ENCODE measurements around the gene LSM7. TPM values are rescaled to one million over a fixed set of nuclear protein-coding genes. Genes with fewer than 3 reads are reported as not detected.

The LSM7 gene
- total and polyA plus RNA-seq, 2 experiments from 2014 or later = 299 to 409 TPM

DNA sequence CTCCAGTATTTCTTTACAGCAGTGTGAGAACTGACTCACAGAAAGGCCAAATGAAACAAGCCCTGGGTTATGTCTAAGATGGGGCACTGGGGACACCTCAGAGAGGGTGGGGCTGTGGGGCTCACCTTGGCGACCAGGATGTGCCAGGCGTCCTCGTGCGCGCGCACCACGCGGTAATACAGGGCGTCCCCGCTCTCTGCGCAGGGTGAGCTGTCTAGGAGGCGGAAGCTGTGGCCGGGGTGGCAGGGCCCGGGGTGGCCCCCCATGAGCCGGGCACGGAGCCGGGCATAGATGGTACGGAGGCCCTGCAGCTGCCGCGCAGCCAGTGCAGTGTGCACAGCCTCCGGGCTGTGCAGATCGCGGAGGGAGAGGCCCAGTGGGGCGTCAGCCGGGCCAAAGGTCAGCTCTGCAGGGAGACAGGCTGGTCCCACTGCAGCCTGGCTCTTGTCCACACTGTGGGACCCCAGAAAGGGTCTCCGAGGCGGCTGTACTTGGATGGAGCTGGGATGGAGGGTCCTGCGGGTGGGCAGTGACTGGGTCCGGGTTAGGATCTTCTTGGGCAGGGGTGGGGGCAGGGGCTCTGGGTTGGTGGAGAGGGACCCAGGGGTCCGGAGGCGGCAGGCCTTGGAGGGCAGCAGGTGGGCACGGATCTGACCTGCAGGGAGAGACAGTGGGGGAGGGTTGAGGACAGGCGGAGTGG is 49.8 kb downstream of the LSM7 start:
- Mint-ChIP-seq H3K27me3 (ENCODE audit: insufficient read depth, low read depth, poor library complexity) (peaks cover 23% of the 10 kb centered on the region), H3K27ac (no peak overlapping the region), H3K4me1 (peaks cover 14% of the 10 kb centered on the region), H3K36me3 (ENCODE audit: low read depth) (peaks cover 12% of the 10 kb centered on the region), H3K9me3 (peaks cover 7% of the 10 kb centered on the region; the same call in 2 of the 3 replicates), H3K4me3 (no peak overlapping the region; the same call in 2 of the 3 replicates)
- H3K4me2 ChIP-seq = no peak overlapping the region
- peaks cover 16% of the 10 kb centered on the region; the same call in 1 of the 2 replicates for H3F3A ChIP-seq (replicated peaks; ENCODE audit: low read depth)
- H3K4me1 ChIP-seq (ENCODE audit: insufficient read depth) = no peaks in the 10 kb centered on the region; the same call in 1 of the 2 replicates
- TF ChIP-seq JUNB (IDR thresholded peaks at IDR 0.05; ENCODE audit: unreplicated experiment) = no peak
- TF ChIP-seq, protein P1, sequence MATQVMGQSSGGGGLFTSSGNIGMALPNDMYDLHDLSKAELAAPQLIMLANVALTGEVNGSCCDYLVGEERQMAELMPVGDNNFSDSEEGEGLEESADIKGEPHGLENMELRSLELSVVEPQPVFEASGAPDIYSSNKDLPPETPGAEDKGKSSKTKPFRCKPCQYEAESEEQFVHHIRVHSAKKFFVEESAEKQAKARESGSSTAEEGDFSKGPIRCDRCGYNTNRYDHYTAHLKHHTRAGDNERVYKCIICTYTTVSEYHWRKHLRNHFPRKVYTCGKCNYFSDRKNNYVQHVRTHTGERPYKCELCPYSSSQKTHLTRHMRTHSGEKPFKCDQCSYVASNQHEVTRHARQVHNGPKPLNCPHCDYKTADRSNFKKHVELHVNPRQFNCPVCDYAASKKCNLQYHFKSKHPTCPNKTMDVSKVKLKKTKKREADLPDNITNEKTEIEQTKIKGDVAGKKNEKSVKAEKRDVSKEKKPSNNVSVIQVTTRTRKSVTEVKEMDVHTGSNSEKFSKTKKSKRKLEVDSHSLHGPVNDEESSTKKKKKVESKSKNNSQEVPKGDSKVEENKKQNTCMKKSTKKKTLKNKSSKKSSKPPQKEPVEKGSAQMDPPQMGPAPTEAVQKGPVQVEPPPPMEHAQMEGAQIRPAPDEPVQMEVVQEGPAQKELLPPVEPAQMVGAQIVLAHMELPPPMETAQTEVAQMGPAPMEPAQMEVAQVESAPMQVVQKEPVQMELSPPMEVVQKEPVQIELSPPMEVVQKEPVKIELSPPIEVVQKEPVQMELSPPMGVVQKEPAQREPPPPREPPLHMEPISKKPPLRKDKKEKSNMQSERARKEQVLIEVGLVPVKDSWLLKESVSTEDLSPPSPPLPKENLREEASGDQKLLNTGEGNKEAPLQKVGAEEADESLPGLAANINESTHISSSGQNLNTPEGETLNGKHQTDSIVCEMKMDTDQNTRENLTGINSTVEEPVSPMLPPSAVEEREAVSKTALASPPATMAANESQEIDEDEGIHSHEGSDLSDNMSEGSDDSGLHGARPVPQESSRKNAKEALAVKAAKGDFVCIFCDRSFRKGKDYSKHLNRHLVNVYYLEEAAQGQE (IDR thresholded peaks at IDR 0.05; ENCODE audit: unreplicated experiment) = no peak
- TF ChIP-seq CREB1 (CRISPR knock-in tag; IDR thresholded peaks at IDR 0.05; ENCODE audit: low read depth) = no peak
- TF ChIP-seq EZH2phosphoT487 (IDR thresholded peaks at IDR 0.05; ENCODE audit: unreplicated experiment) = no peak
- no peak for TF ChIP-seq NANOG (IDR thresholded peaks at IDR 0.05; ENCODE audit: borderline replicate concordance)
- no peak for TF ChIP-seq EZH2 (IDR thresholded peaks at IDR 0.05; ENCODE audit: low read depth, unreplicated experiment)
- TF ChIP-seq, protein P2, sequence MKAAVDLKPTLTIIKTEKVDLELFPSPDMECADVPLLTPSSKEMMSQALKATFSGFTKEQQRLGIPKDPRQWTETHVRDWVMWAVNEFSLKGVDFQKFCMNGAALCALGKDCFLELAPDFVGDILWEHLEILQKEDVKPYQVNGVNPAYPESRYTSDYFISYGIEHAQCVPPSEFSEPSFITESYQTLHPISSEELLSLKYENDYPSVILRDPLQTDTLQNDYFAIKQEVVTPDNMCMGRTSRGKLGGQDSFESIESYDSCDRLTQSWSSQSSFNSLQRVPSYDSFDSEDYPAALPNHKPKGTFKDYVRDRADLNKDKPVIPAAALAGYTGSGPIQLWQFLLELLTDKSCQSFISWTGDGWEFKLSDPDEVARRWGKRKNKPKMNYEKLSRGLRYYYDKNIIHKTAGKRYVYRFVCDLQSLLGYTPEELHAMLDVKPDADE (IDR thresholded peaks at IDR 0.05) = no peak
- no peak for TF ChIP-seq ZNF331 (CRISPR knock-in tag; IDR thresholded peaks at IDR 0.05; ENCODE audit: low read depth)
- peaks cover 21% of the 10 kb centered on the region for H3K27me3 ChIP-seq (ENCODE audit: insufficient read depth)
- no peaks in the 10 kb centered on the region for H3K36me3 ChIP-seq (ENCODE audit: insufficient read depth)
- no peak overlapping the region for H2AFZ ChIP-seq
- peaks cover 8% of the 10 kb centered on the region for H4K20me1 ChIP-seq (replicated peaks; ENCODE audit: insufficient read depth)
- ATAC-seq = no peak
- H3K79me2 ChIP-seq (replicated peaks; ENCODE audit: insufficient read depth) = peaks cover 9% of the 10 kb centered on the region
- no peaks in the 10 kb centered on the region for H3K9me2 ChIP-seq (ENCODE audit: insufficient read depth)
- H3K27ac ChIP-seq (ENCODE audit: low read depth) = no peak overlapping the region
- DNase-seq (ENCODE audit: low spot score) = no peak
- no peak overlapping the region for H3K4me3 ChIP-seq

DNA sequence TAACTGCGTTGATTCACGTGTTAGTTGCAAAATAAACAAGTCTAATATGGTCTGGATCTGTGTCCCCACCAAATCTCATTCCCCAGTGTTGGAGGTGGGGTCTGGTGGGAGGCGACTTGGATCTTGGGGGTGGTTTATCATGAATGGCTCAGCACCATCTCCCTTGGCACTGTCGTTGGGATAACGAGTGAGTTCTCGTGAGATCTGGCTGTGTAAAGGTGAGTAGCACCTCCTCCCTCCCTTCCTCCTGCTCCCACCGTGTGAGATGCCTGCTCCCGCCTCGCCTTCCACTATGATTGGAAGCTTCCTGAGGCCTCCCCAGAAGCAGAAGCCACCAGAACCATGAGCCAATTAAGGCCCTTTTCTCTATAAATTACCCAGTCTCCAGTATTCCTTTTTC is 51.2 kb downstream of the LSM7 start:
- Mint-ChIP-seq H3K27ac (no peak overlapping the region), H3K27me3 (ENCODE audit: insufficient read depth, low read depth, poor library complexity) (peaks cover 21% of the 10 kb centered on the region), H3K9me3 (peaks cover 7% of the 10 kb centered on the region; the same call in 2 of the 3 replicates), H3K36me3 (ENCODE audit: low read depth) (peaks cover 25% of the 10 kb centered on the region), H3K4me3 (no peak overlapping the region; the same call in 2 of the 3 replicates), H3K4me1 (peaks cover 18% of the 10 kb centered on the region)
- Histone ChIP-seq H3K36me3 (ENCODE audit: insufficient read depth) (peaks cover 4% of the 10 kb centered on the region; the same call in 1 of the 2 replicates), H3K4me1 (ENCODE audit: insufficient read depth) (peaks cover 12% of the 10 kb centered on the region), H4K20me1 (replicated peaks; ENCODE audit: insufficient read depth) (peaks cover 14% of the 10 kb centered on the region), H3K27ac (ENCODE audit: low read depth) (no peak overlapping the region), H3K4me2 (no peak overlapping the region), H3K9me2 (ENCODE audit: insufficient read depth) (no peaks in the 10 kb centered on the region), H3K79me2 (replicated peaks; ENCODE audit: insufficient read depth) (peaks cover 19% of the 10 kb centered on the region), H3F3A (replicated peaks; ENCODE audit: low read depth) (peaks cover 30% of the 10 kb centered on the region), H2AFZ (no peak overlapping the region), H3K4me3 (no peak overlapping the region), H3K27me3 (ENCODE audit: insufficient read depth) (peaks cover 7% of the 10 kb centered on the region; the same call in 1 of the 2 replicates)
- DNase-seq (ENCODE audit: low spot score) (no peak), ATAC-seq (no peak)
- TF ChIP-seq, protein P3, sequence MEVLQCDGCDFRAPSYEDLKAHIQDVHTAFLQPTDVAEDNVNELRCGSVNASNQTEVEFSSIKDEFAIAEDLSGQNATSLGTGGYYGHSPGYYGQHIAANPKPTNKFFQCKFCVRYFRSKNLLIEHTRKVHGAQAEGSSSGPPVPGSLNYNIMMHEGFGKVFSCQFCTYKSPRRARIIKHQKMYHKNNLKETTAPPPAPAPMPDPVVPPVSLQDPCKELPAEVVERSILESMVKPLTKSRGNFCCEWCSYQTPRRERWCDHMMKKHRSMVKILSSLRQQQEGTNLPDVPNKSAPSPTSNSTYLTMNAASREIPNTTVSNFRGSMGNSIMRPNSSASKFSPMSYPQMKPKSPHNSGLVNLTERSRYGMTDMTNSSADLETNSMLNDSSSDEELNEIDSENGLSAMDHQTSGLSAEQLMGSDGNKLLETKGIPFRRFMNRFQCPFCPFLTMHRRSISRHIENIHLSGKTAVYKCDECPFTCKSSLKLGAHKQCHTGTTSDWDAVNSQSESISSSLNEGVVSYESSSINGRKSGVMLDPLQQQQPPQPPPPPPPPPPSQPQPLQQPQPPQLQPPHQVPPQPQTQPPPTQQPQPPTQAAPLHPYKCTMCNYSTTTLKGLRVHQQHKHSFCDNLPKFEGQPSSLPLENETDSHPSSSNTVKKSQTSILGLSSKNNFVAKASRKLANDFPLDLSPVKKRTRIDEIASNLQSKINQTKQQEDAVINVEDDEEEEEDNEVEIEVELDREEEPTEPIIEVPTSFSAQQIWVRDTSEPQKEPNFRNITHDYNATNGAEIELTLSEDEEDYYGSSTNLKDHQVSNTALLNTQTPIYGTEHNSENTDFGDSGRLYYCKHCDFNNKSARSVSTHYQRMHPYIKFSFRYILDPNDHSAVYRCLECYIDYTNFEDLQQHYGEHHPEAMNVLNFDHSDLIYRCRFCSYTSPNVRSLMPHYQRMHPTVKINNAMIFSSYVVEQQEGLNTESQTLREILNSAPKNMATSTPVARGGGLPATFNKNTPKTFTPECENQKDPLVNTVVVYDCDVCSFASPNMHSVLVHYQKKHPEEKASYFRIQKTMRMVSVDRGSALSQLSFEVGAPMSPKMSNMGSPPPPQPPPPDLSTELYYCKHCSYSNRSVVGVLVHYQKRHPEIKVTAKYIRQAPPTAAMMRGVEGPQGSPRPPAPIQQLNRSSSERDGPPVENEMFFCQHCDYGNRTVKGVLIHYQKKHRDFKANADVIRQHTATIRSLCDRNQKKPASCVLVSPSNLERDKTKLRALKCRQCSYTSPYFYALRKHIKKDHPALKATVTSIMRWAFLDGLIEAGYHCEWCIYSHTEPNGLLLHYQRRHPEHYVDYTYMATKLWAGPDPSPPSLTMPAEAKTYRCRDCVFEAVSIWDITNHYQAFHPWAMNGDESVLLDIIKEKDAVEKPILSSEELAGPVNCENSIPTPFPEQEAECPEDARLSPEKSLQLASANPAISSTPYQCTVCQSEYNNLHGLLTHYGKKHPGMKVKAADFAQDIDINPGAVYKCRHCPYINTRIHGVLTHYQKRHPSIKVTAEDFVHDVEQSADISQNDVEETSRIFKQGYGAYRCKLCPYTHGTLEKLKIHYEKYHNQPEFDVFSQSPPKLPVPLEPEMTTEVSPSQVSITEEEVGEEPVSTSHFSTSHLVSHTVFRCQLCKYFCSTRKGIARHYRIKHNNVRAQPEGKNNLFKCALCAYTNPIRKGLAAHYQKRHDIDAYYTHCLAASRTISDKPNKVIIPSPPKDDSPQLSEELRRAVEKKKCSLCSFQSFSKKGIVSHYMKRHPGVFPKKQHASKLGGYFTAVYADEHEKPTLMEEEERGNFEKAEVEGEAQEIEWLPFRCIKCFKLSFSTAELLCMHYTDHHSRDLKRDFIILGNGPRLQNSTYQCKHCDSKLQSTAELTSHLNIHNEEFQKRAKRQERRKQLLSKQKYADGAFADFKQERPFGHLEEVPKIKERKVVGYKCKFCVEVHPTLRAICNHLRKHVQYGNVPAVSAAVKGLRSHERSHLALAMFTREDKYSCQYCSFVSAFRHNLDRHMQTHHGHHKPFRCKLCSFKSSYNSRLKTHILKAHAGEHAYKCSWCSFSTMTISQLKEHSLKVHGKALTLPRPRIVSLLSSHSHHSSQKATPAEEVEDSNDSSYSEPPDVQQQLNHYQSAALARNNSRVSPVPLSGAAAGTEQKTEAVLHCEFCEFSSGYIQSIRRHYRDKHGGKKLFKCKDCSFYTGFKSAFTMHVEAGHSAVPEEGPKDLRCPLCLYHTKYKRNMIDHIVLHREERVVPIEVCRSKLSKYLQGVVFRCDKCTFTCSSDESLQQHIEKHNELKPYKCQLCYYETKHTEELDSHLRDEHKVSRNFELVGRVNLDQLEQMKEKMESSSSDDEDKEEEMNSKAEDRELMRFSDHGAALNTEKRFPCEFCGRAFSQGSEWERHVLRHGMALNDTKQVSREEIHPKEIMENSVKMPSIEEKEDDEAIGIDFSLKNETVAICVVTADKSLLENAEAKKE (CRISPR knock-in tag; IDR thresholded peaks at IDR 0.05) = no peak

Measured in GM23338 (cell line).